CD4-positive, alpha-beta T cell treated with Interleukin-6 for 4 hours (primary cell): ENCODE measurements around the gene ZNF609.
A peak's percentile ranks its signal among the peaks of the same experiment; 100 is the strongest.
"Not testable (repeated sequence)": the region's sequence is repeated elsewhere in the genome, so short reads cannot be mapped to it uniquely, and the experiment has no call there.

Source experiments
- DNase-seq: peaks from one replicate; pipeline ENCODE4 v3.0.0-alpha.2; 2020; ENCODE audit warnings: mixed read lengths

Gene ZNF609

GRCh38 chr15:64630396-64631107, 170.2 kb downstream of the ZNF609 start:
- DNase-seq: no peak

GRCh38 chr15:64632639-64633038, 172.3 kb downstream of the ZNF609 start:
- DNase-seq: not testable (repeated sequence)

GRCh38 chr15:64633332-64633731, 173.0 kb downstream of the ZNF609 start:
- no peak for DNase-seq

- peak; percentile 49 for DNase-seq
These were observed 173.6 kb downstream of the ZNF609 start for GRCh38 chr15:64634027-64634426.

GRCh38 chr15:64634576-64635498, 174.5 kb downstream of the ZNF609 start:
- DNase-seq: no peak

- DNase-seq: no peak
These were observed 175.4 kb downstream of the ZNF609 start for GRCh38 chr15:64635499-64636495.

- no peak for DNase-seq
These were observed 176.2 kb downstream of the ZNF609 start for GRCh38 chr15:64636556-64636955.

- no peak for DNase-seq
These were observed 177.0 kb downstream of the ZNF609 start for GRCh38 chr15:64637412-64637811.

- not testable (repeated sequence) for DNase-seq
These were observed 179.4 kb downstream of the ZNF609 start for GRCh38 chr15:64639744-64640143.

GRCh38 chr15:64640146-64640871, 179.9 kb downstream of the ZNF609 start:
- DNase-seq: no peak

GRCh38 chr15:64642875-64643274, 182.5 kb downstream of the ZNF609 start:
- no peak for DNase-seq

- DNase-seq: no peak
These were observed 183.3 kb downstream of the ZNF609 start for GRCh38 chr15:64643685-64644084.

GRCh38 chr15:64644811-64645210, 184.4 kb downstream of the ZNF609 start:
- not testable (repeated sequence) for DNase-seq

GRCh38 chr15:64645995-64646394, 185.6 kb downstream of the ZNF609 start:
- DNase-seq: no peak

GRCh38 chr15:64647367-64647766, 187.0 kb downstream of the ZNF609 start:
- DNase-seq: no peak

GRCh38 chr15:64650552-64650951, 190.2 kb downstream of the ZNF609 start:
- DNase-seq: no peak

GRCh38 chr15:64651601-64652191, 191.3 kb downstream of the ZNF609 start:
- DNase-seq: peak; percentile 51

- no peak for DNase-seq
These were observed 193.4 kb downstream of the ZNF609 start for GRCh38 chr15:64653757-64654156.

GRCh38 chr15:64656508-64656907, 196.1 kb downstream of the ZNF609 start:
- no peak for DNase-seq

- DNase-seq: no peak
These were observed 204.8 kb downstream of the ZNF609 start for GRCh38 chr15:64665179-64665578.

GRCh38 chr15:64667736-64668161, 207.4 kb downstream of the ZNF609 start:
- DNase-seq: no peak
